Natural killer cell (primary cell): ENCODE measurements around the gene ELK1. TPM values are rescaled to one million over a fixed set of nuclear protein-coding genes. Genes with fewer than 3 reads are reported as not detected.

Experiments used
- ATAC-seq, 3 donors: fragments of 150-1000 bp in 2 of 3; fragments of 200-7000 bp in 1 of 3; cut with Tn5 transposase; 1 replicate in 1 of 3; 2 replicates in 2 of 3; pipeline ENCODE4 v1.10.0; 2021; ENCODE audit warnings: mild to moderate bottlenecking in 2 of 3, moderate library complexity in 2 of 3
- DNase-seq, 2 donors: peaks; one replicate each; pipeline versions ENCODE4 v3.0.0 to v3.0.0-alpha.2; 2013 to 2021; ENCODE audit warnings: mixed read lengths in 1 of 2
- H3K27ac ChIP-seq: one replicate; pipeline ENCODE4 v1.5.1; 2013; ENCODE audit warnings: mild to moderate bottlenecking, low read length
- H3K27me3 ChIP-seq: one replicate; pipeline ENCODE4 v1.6.1; 2013; ENCODE audit warnings: low read length; ENCODE audit not compliant: control insufficient read depth, insufficient read depth
- H3K36me3 ChIP-seq: one replicate; pipeline ENCODE4 v1.6.1; 2013; ENCODE audit warnings: low read length; ENCODE audit not compliant: control insufficient read depth, insufficient read depth
- H3K4me1 ChIP-seq: one replicate; pipeline ENCODE4 v1.6.1; 2013; ENCODE audit warnings: low read length; ENCODE audit not compliant: control insufficient read depth, insufficient read depth
- H3K4me3 ChIP-seq: one replicate; pipeline ENCODE4 v1.5.1; 2013; ENCODE audit warnings: low read length
- H3K9me3 ChIP-seq: one replicate; pipeline ENCODE4 v1.6.1; 2013; ENCODE audit warnings: low read length; ENCODE audit not compliant: control insufficient read depth, insufficient read depth
- H3K27ac Mint-ChIP-seq, 2 donors: one replicate each; pipeline ENCODE4 v1.8.0; 2022; ENCODE audit warnings: mild to moderate bottlenecking in 2 of 2, mixed read lengths in 2 of 2, moderate library complexity in 1 of 2
- H3K27me3 Mint-ChIP-seq, 2 donors: one replicate each; pipeline ENCODE4 v1.8.0; 2022; ENCODE audit warnings: low read depth in 2 of 2, mixed read lengths in 2 of 2
- H3K36me3 Mint-ChIP-seq: one replicate; pipeline ENCODE4 v1.8.0; 2022; ENCODE audit warnings: mixed read lengths
- H3K4me1 Mint-ChIP-seq, 2 donors: one replicate each; pipeline ENCODE4 v1.8.0; 2022; ENCODE audit warnings: mixed read lengths in 2 of 2
- H3K4me3 Mint-ChIP-seq: one replicate; pipeline ENCODE4 v1.8.0; 2022; ENCODE audit warnings: mild to moderate bottlenecking, moderate library complexity, mixed read lengths
- H3K9me3 Mint-ChIP-seq, 2 donors: one replicate each; pipeline ENCODE4 v1.8.0; 2022; ENCODE audit warnings: mixed read lengths in 2 of 2
- CTCF ChIP-seq: fragments of 200-600 bp; IDR thresholded peaks from one replicate; pipeline ENCODE4 v1.8.0; 2022; ENCODE audit warnings: antibody characterized with exemption
- WGBS: methylation state at CpG from one replicate; pipeline ENCODE4 v1.1.7; 2013; ENCODE audit warnings: missing lambda C conversion rate; ENCODE audit not compliant: insufficient coverage; 5-methylcytosine and 5-hydroxymethylcytosine counted together
- intact Hi-C: fragments of 100-400 bp; cut with micrococcal nuclease; formaldehyde crosslinking; loops from one replicate; pipeline ENCODE4 v1.14.2; 2022
- total RNA-seq, 4 donors: library from RNA; stranded (reverse); fragments of 120-200 nt in 1 of 4; gene quantifications; one replicate each; pipeline versions ENCODE4 v1.2.3 to v1.2.4, GENCODE V29; 2013 to 2022

The ELK1 gene
- total RNA-seq, 3 donors from 2014 or later (not counting 1 experiment from before 2014, with no cell fraction given) = 14.1 to 15.2 (median 14.8) TPM

- Mint-ChIP-seq H3K27me3 (peaks cover 22 to 34% of the 10 kb centered on the region in 2 donors), H3K4me3 (no peak overlapping the region), H3K27ac (no peak overlapping the region), H3K4me1 (peaks cover 0 to 16% of the 10 kb centered on the region in 2 donors), H3K9me3 (no peaks in the 10 kb centered on the region), H3K36me3 (no peaks in the 10 kb centered on the region)
- Histone ChIP-seq H3K36me3 (peaks cover 8% of the 10 kb centered on the region), H3K4me3 (no peak overlapping the region), H3K4me1 (peaks cover 35% of the 10 kb centered on the region), H3K9me3 (no peaks in the 10 kb centered on the region), H3K27ac (no peak overlapping the region), H3K27me3 (peaks cover 10% of the 10 kb centered on the region)
- TF ChIP-seq CTCF = no peak
- ATAC-seq (no peak), DNase-seq (no peak)
- 79% methylated on average over 4 of the region's 4 CpGs for WGBS
- intact Hi-C loops = no loop called here
These were observed 17.7 kb downstream of the ELK1 start for GRCh38 chrX:47632666-47633065.

GRCh38 chrX:47631676-47632075 lies 18.7 kb downstream of the ELK1 start:
- no peaks in the 10 kb centered on the region for H3K9me3 ChIP-seq
- no peaks in the 10 kb centered on the region for H3K9me3 Mint-ChIP-seq
- DNase-seq (no peak), ATAC-seq (no peak)
- peaks cover 0 to 11% of the 10 kb centered on the region in 2 donors for H3K4me1 Mint-ChIP-seq
- H3K27ac Mint-ChIP-seq = no peak overlapping the region
- peaks cover 4% of the 10 kb centered on the region for H3K36me3 ChIP-seq
- H3K36me3 Mint-ChIP-seq = no peaks in the 10 kb centered on the region
- H3K27me3 ChIP-seq = peaks cover 10% of the 10 kb centered on the region
- H3K27me3 Mint-ChIP-seq = peaks cover 23 to 29% of the 10 kb centered on the region in 2 donors
- intact Hi-C loops = no loop called here
- H3K4me3 ChIP-seq = no peak overlapping the region
- peaks cover 35% of the 10 kb centered on the region for H3K4me1 ChIP-seq
- TF ChIP-seq CTCF = no peak
- WGBS = 93% methylated on average over 4 of the region's 5 CpGs
- no peak overlapping the region for H3K27ac ChIP-seq
- H3K4me3 Mint-ChIP-seq = no peak overlapping the region

GRCh38 chrX:47629419-47630200 lies 20.8 kb downstream of the ELK1 start, which contains the start of gene CFP:
TSS of gene CFP (minus strand) at chrX:47629930. CDS start at chrX:47629844, 86 bp downstream.
- Histone ChIP-seq H3K27me3 (peaks cover 12% of the 10 kb centered on the region), H3K36me3 (no peaks in the 10 kb centered on the region), H3K9me3 (no peaks in the 10 kb centered on the region), H3K4me3 (no peak within 1 kb of the TSS), H3K27ac (no peak within 1 kb of the TSS), H3K4me1 (peaks cover 25% of the 10 kb centered on the region)
- WGBS = 10% methylated on average over 9 of the region's 14 CpGs
- no peak for ATAC-seq
- peaks cover 40% of the 10 kb centered on the region in 2 donors for H3K27me3 Mint-ChIP-seq
- DNase-seq = peak in 1 of 2 donors; percentile 40
- no peak for TF ChIP-seq CTCF
- peak within 1 kb of the TSS in 1 of 2 donors; percentile 53 for H3K27ac Mint-ChIP-seq
- H3K36me3 Mint-ChIP-seq = no peaks in the 10 kb centered on the region
- intact Hi-C loops = no loop called here
- no peak within 1 kb of the TSS for H3K4me3 Mint-ChIP-seq
- H3K9me3 Mint-ChIP-seq = no peaks in the 10 kb centered on the region
- H3K4me1 Mint-ChIP-seq = peaks cover 0 to 11% of the 10 kb centered on the region in 2 donors
